T-helper 17 cell (primary cell): ENCODE measurements around the gene LONRF2. TPM values are rescaled to one million over a fixed set of nuclear protein-coding genes. Genes with fewer than 3 reads are reported as not detected.

ENCODE experiments used
- ATAC-seq: fragments of 150-1000 bp; cut with Tn5 transposase; 2 replicates; pipeline ENCODE4 v1.10.0; 2021; ENCODE audit warnings: mild to moderate bottlenecking, moderate library complexity
- DNase-seq, 3 donors: peaks; one replicate each; pipeline versions ENCODE4 v3.0.0 to v3.0.0-alpha.2; 2020 to 2021
- H3K9me3 ChIP-seq: one replicate; pipeline ENCODE4 v1.7.0; 2013; ENCODE audit warnings: low read length, mild to moderate bottlenecking; ENCODE audit not compliant: control insufficient read depth, poor library complexity, severe bottlenecking
- H3K27ac Mint-ChIP-seq: one replicate; pipeline ENCODE4 v1.8.0; 2022; ENCODE audit warnings: mild to moderate bottlenecking, moderate library complexity, mixed read lengths
- H3K27me3 Mint-ChIP-seq: one replicate; pipeline ENCODE4 v1.8.0; 2022; ENCODE audit warnings: mixed read lengths
- H3K36me3 Mint-ChIP-seq: one replicate; pipeline ENCODE4 v1.8.0; 2022; ENCODE audit warnings: low read depth, mixed read lengths
- H3K4me1 Mint-ChIP-seq: one replicate; pipeline ENCODE4 v1.8.0; 2022; ENCODE audit warnings: mild to moderate bottlenecking, mixed read lengths
- H3K4me3 Mint-ChIP-seq: one replicate; pipeline ENCODE4 v1.8.0; 2022; ENCODE audit warnings: mild to moderate bottlenecking, moderate library complexity, mixed read lengths
- total RNA-seq, 4 donors: library from RNA in 2 of 4; stranded (reverse) in 2 of 4; gene quantifications; one replicate each; pipeline ENCODE4 v1.2.3 and lab custom pipeline; 2022 to 2026

The LONRF2 gene
- total RNA-seq, 2 donors from 2014 or later = 0.12 to 0.18 TPM

GRCh38 chr2:100228415-100228814, 93.9 kb downstream of the LONRF2 start:
- H3K9me3 ChIP-seq = no peaks in the 10 kb centered on the region
- H3K4me1 Mint-ChIP-seq = peaks cover 2% of the 10 kb centered on the region
- peak overlapping the region; percentile 42 for H3K27ac Mint-ChIP-seq
- DNase-seq (no peak), ATAC-seq (no peak)
- no peak overlapping the region for H3K4me3 Mint-ChIP-seq
- H3K36me3 Mint-ChIP-seq = no peaks in the 10 kb centered on the region
- no peaks in the 10 kb centered on the region for H3K27me3 Mint-ChIP-seq

GRCh38 chr2:100224988-100225710, 97.2 kb downstream of the LONRF2 start:
- no peaks in the 10 kb centered on the region for H3K36me3 Mint-ChIP-seq
- H3K27ac Mint-ChIP-seq = peak overlapping the region; percentile 10
- H3K9me3 ChIP-seq = no peaks in the 10 kb centered on the region
- H3K4me3 Mint-ChIP-seq = no peak overlapping the region
- DNase-seq = no peak
- H3K27me3 Mint-ChIP-seq = no peaks in the 10 kb centered on the region
- no peak for ATAC-seq
- peaks cover 5% of the 10 kb centered on the region for H3K4me1 Mint-ChIP-seq

- peaks cover 13% of the 10 kb centered on the region for H3K4me1 Mint-ChIP-seq
- H3K27ac Mint-ChIP-seq = no peak overlapping the region
- no peaks in the 10 kb centered on the region for H3K27me3 Mint-ChIP-seq
- no peak for ATAC-seq
- H3K36me3 Mint-ChIP-seq = no peaks in the 10 kb centered on the region
- DNase-seq = no peak
- no peaks in the 10 kb centered on the region for H3K9me3 ChIP-seq
- H3K4me3 Mint-ChIP-seq = no peak overlapping the region
Measured at GRCh38 chr2:100223502-100223901, 98.8 kb downstream of the LONRF2 start.

Other genes starting within 250 kb of the LONRF2 start
- gene AFF3, start 179.9 kb downstream of the LONRF2 start, total RNA-seq = 10 to 100 TPM in 1 of 2 donors, 1 to 10 TPM in 1; 6.5 to 14.4 TPM
- gene CHST10, start 95.2 kb upstream of the LONRF2 start, total RNA-seq = 1 to 10 TPM; 2.1 to 2.8 TPM
- not detected for gene NMS, start 148.0 kb upstream of the LONRF2 start, total RNA-seq
- gene PDCL3, start 240.5 kb upstream of the LONRF2 start, total RNA-seq = 10 to 100 TPM; 24.6 to 25.7 TPM